Lower lobe of right lung (tissue), 2 donors: Measurements from ENCODE around the gene KCNE3. TPM values are rescaled to one million over a fixed set of nuclear protein-coding genes. Genes with fewer than 3 reads are reported as not detected.

ENCODE experiments used
- ATAC-seq, 2 donors: fragments of 200-7000 bp; cut with Tn5 transposase; one replicate each; pipeline ENCODE4 v1.9.1; 2020 to 2022; ENCODE audit warnings: mild to moderate bottlenecking in 2 of 2, moderate library complexity in 2 of 2
- DNase-seq: peaks from one replicate; pipeline ENCODE4 v3.0.0-alpha.2; 2020
- H3K27ac ChIP-seq: fragments of 200-600 bp; one replicate; pipeline ENCODE4 v1.8.0; 2022
- H3K27me3 ChIP-seq: fragments of 200-600 bp; one replicate; pipeline ENCODE4 v1.8.0; 2022; ENCODE audit warnings: low read depth
- H3K36me3 ChIP-seq: fragments of 200-600 bp; one replicate; pipeline ENCODE4 v1.8.0; 2022; ENCODE audit warnings: mild to moderate bottlenecking
- H3K4me1 ChIP-seq: fragments of 200-600 bp; one replicate; pipeline ENCODE4 v1.8.0; 2022
- H3K4me3 ChIP-seq: fragments of 200-600 bp; one replicate; pipeline ENCODE4 v1.8.0; 2022; ENCODE audit warnings: mild to moderate bottlenecking
- H3K9me3 ChIP-seq: fragments of 200-600 bp; one replicate; pipeline ENCODE4 v1.8.0; 2022
- intact Hi-C: fragments of 100-400 bp; cut with DNase I; formaldehyde crosslinking; loops from one replicate; pipeline ENCODE4 v1.11.0; 2022
- long read RNA-seq: library from polyadenylated mRNA; unstranded; transcript quantifications from one replicate; pipeline ENCODE4 v2.0.0, GENCODE V29; 2021
- total RNA-seq: library from RNA; stranded (reverse); fragmentation: NEBNext Ultra II Directional; extraction: Animal tissue kit (Norgen Biotek cat#: 25700); gene quantifications from one replicate; pipeline ENCODE4 v1.2.1, GENCODE V29; 2021
- TF ChIP-seq, protein P1 (sequence below): fragments of 200-600 bp; IDR thresholded peaks from one replicate; pipeline ENCODE4 v1.8.0; 2022; ENCODE audit warnings: antibody characterized with exemption, mild to moderate bottlenecking
- donor health status: DM: no; HTN: yes; CAD: no; lungs with severe emphysema.

The KCNE3 gene, protein sequence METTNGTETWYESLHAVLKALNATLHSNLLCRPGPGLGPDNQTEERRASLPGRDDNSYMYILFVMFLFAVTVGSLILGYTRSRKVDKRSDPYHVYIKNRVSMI
- 34.9 TPM for total RNA-seq
- long read RNA-seq, transcript KCNE3-201 (3 exons, 3,143 nt): minor isoform, 6 of 28 reads
- long read RNA-seq, transcript KCNE3-202 (2 exons, 935 nt): major isoform, 10 of 28 reads
- long read RNA-seq, partial matches to known transcripts: 0 of 28 reads
- long read RNA-seq, other reads (novel, unspliced or antisense): 12 of 28 reads

DNA sequence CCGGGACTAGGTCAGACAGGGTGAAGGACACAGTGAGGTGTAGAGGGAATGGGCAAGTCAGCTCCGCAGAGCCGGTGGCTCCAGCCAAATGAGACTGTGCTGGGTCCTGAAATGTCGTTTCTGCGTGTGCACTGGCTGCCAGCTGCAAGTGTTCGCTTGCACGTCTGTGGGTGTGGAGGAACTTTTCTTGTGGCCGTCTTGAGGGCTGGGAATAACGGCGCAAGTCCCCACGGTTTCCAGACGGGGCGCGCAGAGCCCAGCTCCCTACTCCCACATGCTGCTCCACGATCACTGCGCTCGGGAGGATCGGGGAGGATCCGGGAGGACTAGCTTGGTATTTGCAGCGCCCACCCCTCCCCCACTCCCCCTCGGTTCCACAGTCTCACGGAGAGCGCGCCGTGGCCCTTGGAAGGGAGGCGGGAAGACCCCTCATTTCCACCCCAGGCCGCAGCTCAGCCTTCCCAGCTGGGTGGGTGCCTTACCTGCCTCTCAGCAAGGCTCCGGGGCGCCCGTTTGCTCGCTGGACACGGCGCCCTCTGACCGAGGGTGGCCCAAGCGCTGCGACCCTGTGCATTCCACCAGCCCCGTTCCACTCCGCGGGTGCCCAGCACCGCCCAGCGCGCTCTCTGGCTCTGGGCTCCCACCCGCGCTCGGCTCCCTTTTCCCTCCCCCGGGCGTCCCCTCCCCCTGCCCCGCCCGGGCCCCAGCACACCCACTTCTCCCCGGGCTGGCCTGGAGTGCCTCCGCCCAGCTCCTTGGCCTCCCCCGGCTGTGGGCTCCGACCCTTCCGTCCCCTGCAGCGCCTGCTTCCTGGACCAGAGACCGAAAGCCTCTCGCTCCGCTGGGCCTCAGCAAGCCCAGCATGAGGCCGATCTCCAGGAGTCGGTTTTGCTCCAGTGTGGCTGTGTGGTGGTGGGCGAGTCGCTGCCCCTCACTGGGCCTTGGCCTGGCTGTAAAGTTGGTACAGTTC lies at the start of gene KCNE3:
Gene KCNE3, minus strand, starts transcription at position 634 of the 970 bp plus-strand sequence. CDS start 9,986 bp downstream, outside the sequence.
- Histone ChIP-seq H3K9me3 (no peaks in the 10 kb centered on the region), H3K27me3 (no peaks in the 10 kb centered on the region), H3K27ac (peak within 1 kb of the TSS; percentile 82), H3K4me1 (peaks cover 48% of the 10 kb centered on the region), H3K4me3 (peak within 1 kb of the TSS; percentile 71), H3K36me3 (no peaks in the 10 kb centered on the region)
- peak; percentile 77 for DNase-seq
- TF ChIP-seq, protein P1, sequence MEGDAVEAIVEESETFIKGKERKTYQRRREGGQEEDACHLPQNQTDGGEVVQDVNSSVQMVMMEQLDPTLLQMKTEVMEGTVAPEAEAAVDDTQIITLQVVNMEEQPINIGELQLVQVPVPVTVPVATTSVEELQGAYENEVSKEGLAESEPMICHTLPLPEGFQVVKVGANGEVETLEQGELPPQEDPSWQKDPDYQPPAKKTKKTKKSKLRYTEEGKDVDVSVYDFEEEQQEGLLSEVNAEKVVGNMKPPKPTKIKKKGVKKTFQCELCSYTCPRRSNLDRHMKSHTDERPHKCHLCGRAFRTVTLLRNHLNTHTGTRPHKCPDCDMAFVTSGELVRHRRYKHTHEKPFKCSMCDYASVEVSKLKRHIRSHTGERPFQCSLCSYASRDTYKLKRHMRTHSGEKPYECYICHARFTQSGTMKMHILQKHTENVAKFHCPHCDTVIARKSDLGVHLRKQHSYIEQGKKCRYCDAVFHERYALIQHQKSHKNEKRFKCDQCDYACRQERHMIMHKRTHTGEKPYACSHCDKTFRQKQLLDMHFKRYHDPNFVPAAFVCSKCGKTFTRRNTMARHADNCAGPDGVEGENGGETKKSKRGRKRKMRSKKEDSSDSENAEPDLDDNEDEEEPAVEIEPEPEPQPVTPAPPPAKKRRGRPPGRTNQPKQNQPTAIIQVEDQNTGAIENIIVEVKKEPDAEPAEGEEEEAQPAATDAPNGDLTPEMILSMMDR: no peak
- intact Hi-C loops: no loop called here
- ATAC-seq: peak; percentile 87 to 89

GRCh38 chr11:74507582-74507981 lies 40.2 kb upstream of the KCNE3 start:
- intact Hi-C loops: no loop called here
- Histone ChIP-seq H3K36me3 (no peaks in the 10 kb centered on the region), H3K4me1 (no peaks in the 10 kb centered on the region), H3K27me3 (no peaks in the 10 kb centered on the region), H3K9me3 (peaks cover 4% of the 10 kb centered on the region), H3K27ac (no peak overlapping the region), H3K4me3 (no peak overlapping the region)
- ATAC-seq (no peak), DNase-seq (no peak)
- TF ChIP-seq, protein P1: no peak

GRCh38 chr11:74506823-74507222 lies 39.5 kb upstream of the KCNE3 start:
- TF ChIP-seq, protein P1: no peak
- H3K27ac ChIP-seq: no peak overlapping the region
- intact Hi-C loops: no loop called here
- H3K36me3 ChIP-seq: no peaks in the 10 kb centered on the region
- no peaks in the 10 kb centered on the region for H3K4me1 ChIP-seq
- H3K4me3 ChIP-seq: no peak overlapping the region
- DNase-seq: no peak
- H3K27me3 ChIP-seq: no peaks in the 10 kb centered on the region
- H3K9me3 ChIP-seq: peaks cover 4% of the 10 kb centered on the region
- ATAC-seq: no peak

DNA sequence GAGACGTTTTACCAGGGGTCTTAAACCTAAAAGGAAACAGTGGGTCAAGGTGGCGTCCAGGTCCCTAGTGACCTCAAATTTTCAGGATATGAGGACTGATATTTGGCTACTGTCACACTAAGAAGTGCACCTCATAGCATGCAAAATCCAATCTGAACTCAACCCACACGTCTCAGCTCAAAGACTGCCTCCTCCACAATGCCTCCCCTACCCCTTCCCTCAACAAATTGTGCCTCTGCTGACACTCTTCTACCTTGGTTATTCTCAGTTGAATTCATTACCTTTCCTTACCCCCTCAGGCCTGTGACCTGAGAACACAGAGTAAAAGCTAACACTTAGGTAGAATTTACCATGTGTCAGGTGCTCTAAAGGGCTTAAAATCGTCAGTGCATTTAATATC lies 38.6 kb upstream of the KCNE3 start:
- H3K9me3 ChIP-seq: peaks cover 4% of the 10 kb centered on the region
- no peak for ATAC-seq
- H3K4me3 ChIP-seq: no peak overlapping the region
- TF ChIP-seq, protein P1: no peak
- no peaks in the 10 kb centered on the region for H3K4me1 ChIP-seq
- DNase-seq: no peak
- no peaks in the 10 kb centered on the region for H3K36me3 ChIP-seq
- H3K27me3 ChIP-seq: no peaks in the 10 kb centered on the region
- intact Hi-C loops: no loop called here
- no peak overlapping the region for H3K27ac ChIP-seq

DNA sequence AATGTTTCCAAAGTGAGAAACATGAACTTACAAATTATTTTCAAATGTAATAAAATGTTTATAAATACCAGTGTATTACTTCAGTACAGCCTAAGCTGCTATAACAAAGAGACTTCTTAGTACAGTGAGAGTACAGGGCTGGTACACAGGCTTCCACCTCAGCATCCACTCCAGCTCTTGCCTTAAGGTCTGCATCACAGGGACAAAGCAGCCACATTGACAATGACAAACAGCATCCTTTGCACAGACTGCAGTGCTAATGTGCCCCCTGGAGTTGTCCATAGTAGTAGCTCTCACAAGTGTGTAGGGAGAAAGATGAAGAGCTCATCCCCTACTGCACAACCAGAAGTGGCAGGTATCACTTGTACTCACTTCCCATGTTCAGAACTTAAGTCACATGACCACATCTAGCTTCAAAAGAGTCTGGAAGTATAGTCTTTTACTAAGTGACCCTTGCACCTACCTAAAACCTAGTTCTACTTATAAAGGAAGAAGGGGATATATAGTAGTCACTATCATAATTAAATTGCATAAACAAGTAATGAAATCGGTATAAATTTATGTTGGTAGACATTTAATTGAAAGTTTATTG lies 36.8 kb upstream of the KCNE3 start:
- intact Hi-C loops: no loop called here
- Histone ChIP-seq H3K9me3 (peaks cover 4% of the 10 kb centered on the region), H3K27me3 (no peaks in the 10 kb centered on the region), H3K4me1 (no peaks in the 10 kb centered on the region), H3K4me3 (no peak overlapping the region), H3K36me3 (no peaks in the 10 kb centered on the region), H3K27ac (no peak overlapping the region)
- no peak for ATAC-seq
- DNase-seq: no peak
- TF ChIP-seq, protein P1: no peak
